ENCODE results near the gene DYNC1I1. TPM values are rescaled to one million over a fixed set of nuclear protein-coding genes. Genes with fewer than 3 reads are reported as not detected.
A peak's percentile ranks its signal among the peaks of the same experiment; 100 is the strongest.

The DYNC1I1 gene
- total and polyA plus RNA-seq, 2 experiments from 2014 or later = 1.4 to 4.1 TPM

- no peaks in the 10 kb centered on the region for H3K9me2 ChIP-seq (ENCODE audit: insufficient read depth)
- H3K4me1 ChIP-seq (ENCODE audit: insufficient read depth) = no peaks in the 10 kb centered on the region
- Mint-ChIP-seq H3K4me3 (no peak overlapping the region), H3K4me1 (peaks cover 4% of the 10 kb centered on the region; the same call in 2 of the 3 replicates), H3K9me3 (no peaks in the 10 kb centered on the region), H3K27ac (no peak overlapping the region), H3K27me3 (ENCODE audit: insufficient read depth, low read depth, poor library complexity) (peaks cover 5% of the 10 kb centered on the region), H3K36me3 (ENCODE audit: low read depth) (no peaks in the 10 kb centered on the region)
- peak overlapping the region; percentile 70; the same call in 1 of the 2 replicates for H2AFZ ChIP-seq
- H3K4me3 ChIP-seq = no peak overlapping the region
- H3F3A ChIP-seq (replicated peaks; ENCODE audit: low read depth) = no peaks in the 10 kb centered on the region
- H3K4me2 ChIP-seq = no peak overlapping the region
- ATAC-seq = peak; percentile 66
- no peak overlapping the region for H3K27ac ChIP-seq (ENCODE audit: low read depth)
- no peaks in the 10 kb centered on the region for H3K36me3 ChIP-seq (ENCODE audit: insufficient read depth)
- no peaks in the 10 kb centered on the region for H3K27me3 ChIP-seq (ENCODE audit: insufficient read depth)
- H4K20me1 ChIP-seq (replicated peaks; ENCODE audit: insufficient read depth) = no peaks in the 10 kb centered on the region
- TF ChIP-seq EZH2phosphoT487 (IDR thresholded peaks at IDR 0.05; ENCODE audit: unreplicated experiment) = no peak
- no peak for TF ChIP-seq JUNB (IDR thresholded peaks at IDR 0.05; ENCODE audit: unreplicated experiment)
- no peak for TF ChIP-seq POLR2AphosphoS5 (IDR thresholded peaks at IDR 0.05; ENCODE audit: low read depth)
- no peak for TF ChIP-seq CTCF (conservative IDR thresholded peaks at IDR 0.05; ENCODE audit: low read depth in 2 of 2)
- no peak for TF ChIP-seq ZNF114 (CRISPR knock-in tag; IDR thresholded peaks at IDR 0.05)
- TF ChIP-seq CREB1 (CRISPR knock-in tag; IDR thresholded peaks at IDR 0.05; ENCODE audit: low read depth) = no peak
- no peak for TF ChIP-seq ZNF462 (CRISPR knock-in tag; IDR thresholded peaks at IDR 0.05)
- TF ChIP-seq ETS1 (IDR thresholded peaks at IDR 0.05) = no peak
- no peak for TF ChIP-seq STAT1 (IDR thresholded peaks at IDR 0.05; ENCODE audit: unreplicated experiment)
- no peak for TF ChIP-seq ZNF331 (CRISPR knock-in tag; IDR thresholded peaks at IDR 0.05; ENCODE audit: low read depth)
- TF ChIP-seq EZH2 (IDR thresholded peaks at IDR 0.05; ENCODE audit: low read depth, unreplicated experiment) = no peak
- no peak for TF ChIP-seq NANOG (IDR thresholded peaks at IDR 0.05; ENCODE audit: borderline replicate concordance)
- no peak for TF ChIP-seq REST (IDR thresholded peaks at IDR 0.05; ENCODE audit: unreplicated experiment)
- DNase-seq (ENCODE audit: low spot score) = no peak
- H3K79me2 ChIP-seq (replicated peaks; ENCODE audit: insufficient read depth) = no peaks in the 10 kb centered on the region
Measured at GRCh38 chr7:95755277-95755934, 16.9 kb upstream of the DYNC1I1 start.

Data from GM23338 (cell line).